ENCODE results near the gene ESPNL.

Gene ESPNL

DNA sequence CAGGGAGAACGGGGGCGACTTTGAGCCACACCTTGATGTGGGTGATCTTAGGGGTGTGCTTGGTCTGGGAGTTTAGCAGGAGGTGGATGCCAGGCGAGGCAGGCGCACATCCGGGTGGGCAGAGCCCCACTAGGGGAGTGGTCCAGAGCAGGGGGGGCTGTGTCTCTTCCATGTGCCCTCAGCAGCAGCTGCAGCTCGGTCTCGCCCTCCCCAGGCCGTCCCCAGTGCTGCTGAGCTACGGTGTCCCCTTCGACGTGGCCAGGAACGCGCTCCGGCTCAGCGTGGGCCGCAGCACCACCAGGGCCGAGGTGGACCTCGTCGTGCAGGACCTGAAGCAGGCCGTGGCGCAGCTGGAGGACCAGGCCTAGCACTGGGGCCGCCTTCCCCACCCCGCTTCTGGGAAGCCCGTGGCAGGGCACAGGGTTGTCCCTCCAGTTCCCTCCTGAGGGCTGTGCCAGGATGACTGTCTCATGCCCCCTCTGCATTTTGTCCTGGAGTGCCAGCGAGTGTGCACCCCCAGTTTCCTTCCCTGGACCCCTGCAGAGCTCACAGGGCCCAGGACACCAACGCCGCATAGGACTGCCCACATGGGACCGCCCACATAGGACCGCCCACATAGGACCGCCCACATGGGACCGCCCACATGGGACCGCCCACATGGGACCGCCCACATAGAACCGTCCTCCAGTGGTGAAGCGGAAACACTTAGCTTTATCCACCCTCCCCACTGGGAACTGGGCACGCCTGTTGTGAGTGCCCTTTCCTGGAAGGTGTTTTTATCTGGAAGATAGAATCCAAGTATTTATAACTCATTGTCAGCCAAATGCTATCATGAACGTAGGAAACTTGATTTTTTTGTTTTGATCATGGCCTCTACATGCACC is 1.9 kb upstream of the ESPNL start:
- DNase-seq (ENCODE audit: low spot score) = no peak

GRCh38 chr2:238098901-238099713 is 1.0 kb upstream of the ESPNL start:
- no peak for DNase-seq (ENCODE audit: low spot score)

DNA sequence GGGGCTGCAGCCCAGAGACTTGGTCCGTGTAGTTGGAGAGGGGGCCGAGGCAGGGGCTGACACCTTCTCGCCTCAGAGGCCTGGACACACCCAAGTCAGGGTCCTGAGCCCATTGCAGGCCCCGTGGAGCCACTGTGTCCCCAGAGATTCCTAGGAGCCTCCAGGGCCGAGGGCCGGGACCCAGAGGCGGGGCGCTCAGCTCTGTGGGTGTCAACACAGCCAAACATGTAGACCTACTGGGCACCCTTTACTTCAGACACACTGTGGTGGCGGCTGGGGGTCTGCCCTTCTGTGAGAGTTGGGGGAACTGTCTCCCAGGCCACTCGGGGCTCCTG is 459 bp upstream of the ESPNL start:
- DNase-seq (ENCODE audit: low spot score) = no peak

DNA sequence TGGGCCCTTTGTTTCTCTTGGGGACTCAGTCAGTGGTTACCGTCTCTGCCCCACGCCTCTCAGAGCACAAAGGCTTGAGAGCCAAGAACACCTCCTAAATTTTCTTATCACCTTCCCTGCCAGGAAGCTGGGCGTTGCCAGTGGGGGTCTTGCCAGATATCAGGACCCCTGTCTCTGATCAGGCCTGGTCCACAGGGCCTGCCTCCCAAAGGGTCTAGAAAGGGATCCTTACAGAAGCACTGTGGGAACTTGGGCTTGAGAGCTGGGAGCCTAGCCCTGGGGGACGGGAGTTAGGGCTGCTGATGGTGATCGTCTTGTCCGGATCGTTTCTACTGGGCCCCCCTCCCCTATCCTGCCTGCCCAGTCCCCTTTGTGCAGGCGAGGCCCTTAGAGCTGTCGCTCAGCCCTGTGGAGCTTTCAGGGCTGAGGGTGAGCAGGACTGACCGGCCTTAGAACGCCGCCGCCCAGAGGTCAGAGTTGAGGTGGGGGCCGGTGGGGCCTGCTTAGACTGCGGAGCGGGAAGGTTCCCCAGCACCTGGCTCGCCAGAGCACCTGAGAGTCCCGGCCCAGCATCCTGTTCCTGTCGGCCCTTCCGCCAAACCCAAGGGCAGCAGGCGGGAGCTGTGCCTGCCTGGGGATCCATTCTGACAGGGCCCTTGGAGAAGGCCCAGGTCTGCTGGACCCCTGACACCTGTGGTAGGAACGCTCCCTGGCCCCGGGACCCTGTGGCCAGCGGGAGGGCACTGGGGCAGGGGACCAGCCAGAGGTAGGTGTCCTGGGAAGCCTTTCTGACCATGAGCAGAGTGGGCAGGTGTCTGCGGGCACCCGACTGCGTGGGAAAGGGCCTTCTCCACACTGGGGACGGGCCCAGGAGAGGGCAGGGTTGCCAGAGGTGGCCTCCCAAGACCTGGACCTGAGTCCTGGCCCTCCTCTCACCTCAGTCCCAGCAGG is 956 bp downstream of the ESPNL start:
- DNase-seq (ENCODE audit: low spot score) = no peak

DNA sequence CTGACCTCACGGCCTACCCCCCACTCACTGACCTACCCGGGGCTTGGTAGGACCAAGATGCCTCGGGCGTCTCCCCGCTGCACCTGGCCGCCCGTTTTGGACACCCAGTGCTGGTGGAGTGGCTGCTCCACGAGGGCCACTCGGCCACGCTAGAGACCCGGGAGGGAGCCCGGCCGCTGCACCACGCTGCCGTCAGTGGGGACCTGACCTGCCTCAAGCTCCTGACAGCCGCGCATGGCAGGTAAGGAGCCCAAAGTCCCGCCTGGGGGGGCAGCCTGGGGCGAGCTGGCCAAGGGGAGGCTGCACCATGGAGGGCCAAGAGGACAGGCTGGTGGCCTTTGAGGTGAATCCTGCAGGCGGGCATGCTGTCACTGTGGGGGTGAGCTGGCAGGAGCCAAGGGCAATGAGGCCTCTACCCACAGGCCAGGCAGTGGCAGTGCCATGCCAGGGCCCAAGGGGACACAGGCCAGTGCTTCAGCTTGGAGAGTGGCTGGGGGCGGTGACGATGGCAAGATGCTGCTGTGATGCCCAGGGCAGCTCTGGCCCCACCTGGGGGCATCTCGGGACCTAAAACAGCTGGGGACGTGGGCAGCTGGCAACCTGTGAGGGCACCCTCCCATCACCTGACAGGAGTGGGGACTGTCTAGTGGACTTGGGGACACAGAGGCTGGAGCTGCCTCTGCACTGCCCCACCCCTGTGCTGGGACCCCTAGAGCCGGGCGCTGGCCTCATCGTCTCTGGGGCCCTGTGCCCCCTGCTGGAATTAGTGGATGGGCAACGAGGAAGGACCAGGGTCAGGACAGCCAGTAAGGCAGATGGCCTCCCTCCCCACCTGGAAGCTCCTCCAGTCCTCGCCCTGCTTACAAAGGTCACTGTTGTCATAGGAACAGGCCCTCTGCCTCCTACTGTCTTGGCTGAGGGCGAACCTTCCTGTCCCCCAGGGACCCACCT is 2.0 kb downstream of the ESPNL start:
- DNase-seq (ENCODE audit: low spot score) = no peak

- DNase-seq (ENCODE audit: low spot score) = no peak
These were observed 2.7 kb downstream of the ESPNL start for GRCh38 chr2:238102865-238103264.

- no peak for DNase-seq (ENCODE audit: low spot score)
These were observed 3.5 kb downstream of the ESPNL start for GRCh38 chr2:238103465-238104225.

GRCh38 chr2:238104226-238104690 is 4.1 kb downstream of the ESPNL start:
- no peak for DNase-seq (ENCODE audit: low spot score)

DNA sequence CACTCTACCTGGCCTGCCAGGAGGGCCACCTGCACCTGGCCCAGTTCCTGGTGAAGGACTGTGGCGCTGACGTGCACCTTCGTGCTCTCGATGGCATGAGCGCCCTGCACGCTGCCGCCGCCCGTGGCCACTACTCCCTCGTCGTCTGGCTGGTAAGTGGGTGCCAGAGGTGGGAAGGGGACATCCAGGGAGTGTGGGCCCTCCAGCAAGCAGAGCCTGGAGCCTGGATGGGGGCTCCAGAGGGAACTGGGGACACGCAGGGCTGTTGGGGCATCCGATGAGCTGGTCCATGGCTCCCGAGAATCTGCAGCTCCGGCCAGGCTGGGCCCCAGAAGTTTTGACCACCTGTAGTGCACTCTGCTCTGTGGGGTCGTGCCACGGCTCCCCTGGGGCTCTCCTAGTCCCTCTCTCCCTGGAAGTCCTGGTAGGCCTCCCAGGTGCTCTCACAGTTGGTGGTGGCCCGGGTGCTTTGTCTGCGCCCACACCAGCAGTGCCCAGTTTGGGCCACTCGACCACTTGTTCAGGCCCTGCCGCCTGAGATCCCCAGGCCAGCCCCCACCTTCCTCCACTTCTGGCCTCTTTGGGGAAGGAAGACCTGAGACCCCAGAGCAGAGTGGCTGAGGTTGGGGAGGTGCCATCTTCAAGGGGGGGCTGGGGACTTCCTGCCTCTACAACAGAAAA is 4.7 kb downstream of the ESPNL start:
- no peak for DNase-seq (ENCODE audit: low spot score)

DNA sequence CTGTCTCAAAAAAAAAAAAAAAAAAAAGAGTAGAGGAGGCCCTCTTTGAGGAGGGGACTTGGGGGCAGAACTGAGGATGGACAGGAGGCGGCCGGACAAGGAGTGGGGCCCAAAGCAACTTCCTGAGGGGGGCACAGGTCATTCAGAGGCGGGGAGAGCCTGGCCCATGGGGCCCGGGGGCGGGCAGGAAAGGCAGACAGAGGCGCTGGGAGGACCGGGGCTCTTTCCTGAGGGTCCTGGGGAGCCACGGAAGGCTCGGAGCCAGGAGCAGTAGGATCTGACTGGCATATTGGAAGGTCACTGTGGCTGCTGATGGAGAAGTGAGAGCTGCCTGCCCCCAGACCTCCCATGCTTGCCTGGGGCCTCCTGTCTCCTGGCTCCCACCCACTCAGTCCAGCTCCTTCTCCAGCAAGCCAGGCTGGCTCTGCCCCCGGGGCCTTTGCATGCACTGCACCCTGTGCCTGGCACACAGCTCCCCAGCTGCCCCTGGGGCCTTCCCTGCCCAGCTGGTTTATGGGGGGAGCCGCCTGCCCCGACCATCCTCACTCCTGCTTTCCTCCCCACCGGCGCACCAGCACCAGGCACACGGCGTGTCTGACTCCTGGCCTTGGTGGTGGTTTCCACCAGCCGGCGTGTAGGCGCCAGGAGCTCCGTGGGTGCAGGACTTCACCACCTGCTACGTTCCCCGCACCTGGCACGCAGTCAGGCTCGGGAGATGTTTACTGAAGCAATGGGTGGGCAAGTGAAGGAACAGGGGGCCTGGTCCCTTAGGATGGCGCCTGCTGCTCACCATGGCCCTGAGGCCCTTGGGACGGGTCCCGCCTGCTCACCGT is 5.6 kb downstream of the ESPNL start:
- DNase-seq (ENCODE audit: low spot score) = peak; percentile 47

- no peak for DNase-seq (ENCODE audit: low spot score)
These were observed 6.2 kb downstream of the ESPNL start for GRCh38 chr2:238106339-238106697.

GRCh38 chr2:238106698-238107524 is 6.8 kb downstream of the ESPNL start:
- no peak for DNase-seq (ENCODE audit: low spot score)

GRCh38 chr2:238107525-238108422 is 7.6 kb downstream of the ESPNL start:
- DNase-seq (ENCODE audit: low spot score) = no peak

DNA sequence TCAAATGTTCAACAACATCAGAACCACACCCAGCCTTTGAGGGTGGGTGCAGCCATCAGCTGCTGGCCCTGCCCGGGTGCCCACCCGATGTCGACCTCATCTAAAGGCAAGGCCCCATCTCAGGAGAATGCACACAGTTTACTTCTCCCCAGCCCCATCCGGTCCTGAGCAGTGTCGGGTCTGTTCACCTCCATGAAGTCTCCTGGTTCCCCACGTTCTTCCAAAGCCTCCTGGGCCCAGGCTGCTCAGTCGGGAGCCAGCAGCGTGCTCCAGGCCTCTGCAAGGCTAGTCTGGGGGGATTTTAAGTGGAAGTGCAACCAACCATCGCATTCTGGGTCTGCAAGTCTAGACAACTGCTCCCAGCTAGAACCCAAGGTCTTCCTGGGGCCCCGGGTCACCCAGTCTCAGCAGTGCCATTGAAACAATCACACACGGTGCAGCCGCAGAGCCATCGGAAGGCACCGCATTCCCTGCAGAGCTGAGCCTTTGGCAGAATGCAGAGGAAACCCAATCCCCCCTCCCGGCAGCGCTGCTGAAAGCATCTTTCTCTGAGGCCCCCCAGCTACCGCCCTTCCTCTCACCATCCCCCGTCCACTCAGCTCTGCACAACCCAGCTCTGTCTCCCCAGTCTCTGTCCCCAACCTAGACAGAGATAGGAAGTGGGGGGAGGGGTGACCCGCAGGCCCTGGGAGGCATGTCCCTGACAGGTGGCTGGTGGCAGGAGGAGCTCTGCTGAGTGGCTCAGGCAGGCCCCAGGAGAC is 8.5 kb downstream of the ESPNL start:
- no peak for DNase-seq (ENCODE audit: low spot score)

GRCh38 chr2:238113611-238114010 is 13.5 kb downstream of the ESPNL start:
- DNase-seq (ENCODE audit: low spot score) = no peak

GRCh38 chr2:238114331-238114841 is 14.2 kb downstream of the ESPNL start:
- no peak for DNase-seq (ENCODE audit: low spot score)
